ENCODE measurements around the gene PTPRR.

PTPRR gene

GRCh38 chr12:70795608-70796007 is 124.9 kb downstream of the PTPRR start:
- Histone ChIP-seq H3K9me2 (replicated peaks; ENCODE audit: insufficient read depth, low read length) (no peaks in the 10 kb centered on the region), H2AFZ (ENCODE audit: low read depth, low read length, severe bottlenecking) (no peak overlapping the region), H3K9ac (ENCODE audit: low read length) (no peak overlapping the region), H4K20me1 (ENCODE audit: low read depth, low read length) (no peaks in the 10 kb centered on the region), H3K9me3 (ENCODE audit: insufficient read depth, low read length) (no peaks in the 10 kb centered on the region), H3K27ac (ENCODE audit: low read depth, low read length) (no peak overlapping the region), H3K4me3 (ENCODE audit: insufficient read depth, low read length, poor library complexity, severe bottlenecking) (no peak overlapping the region), H3K27me3 (ENCODE audit: low read length) (no peaks in the 10 kb centered on the region), H3K36me3 (ENCODE audit: low read length) (no peaks in the 10 kb centered on the region), H3K79me2 (ENCODE audit: insufficient read depth, low read length) (no peaks in the 10 kb centered on the region), H3K4me2 (ENCODE audit: low read depth, low read length, poor library complexity, severe bottlenecking) (no peak overlapping the region), H3F3A (ENCODE audit: insufficient read depth) (no peaks in the 10 kb centered on the region)
- TF ChIP-seq EZH2phosphoT487 (conservative IDR thresholded peaks at IDR 0.05; ENCODE audit: low read length) (no peak), CTCF (IDR thresholded peaks at IDR 0.05; ENCODE audit: insufficient read depth, low read length, poor library complexity, severe bottlenecking) (no peak)

GRCh38 chr12:70794131-70794530 is 126.4 kb downstream of the PTPRR start:
- H3K4me3 ChIP-seq (ENCODE audit: insufficient read depth, low read length, poor library complexity, severe bottlenecking): no peak overlapping the region
- no peaks in the 10 kb centered on the region for H3K9me3 ChIP-seq (ENCODE audit: insufficient read depth, low read length)
- no peaks in the 10 kb centered on the region for H3K36me3 ChIP-seq (ENCODE audit: low read length)
- no peaks in the 10 kb centered on the region for H4K20me1 ChIP-seq (ENCODE audit: low read depth, low read length)
- H3K9ac ChIP-seq (ENCODE audit: low read length): no peak overlapping the region
- H3K9me2 ChIP-seq (replicated peaks; ENCODE audit: insufficient read depth, low read length): no peaks in the 10 kb centered on the region
- no peaks in the 10 kb centered on the region for H3F3A ChIP-seq (ENCODE audit: insufficient read depth)
- H3K27ac ChIP-seq (ENCODE audit: low read depth, low read length): no peak overlapping the region
- H2AFZ ChIP-seq (ENCODE audit: low read depth, low read length, severe bottlenecking): no peak overlapping the region
- H3K27me3 ChIP-seq (ENCODE audit: low read length): no peaks in the 10 kb centered on the region
- no peak for TF ChIP-seq EZH2phosphoT487 (conservative IDR thresholded peaks at IDR 0.05; ENCODE audit: low read length)
- TF ChIP-seq CTCF (IDR thresholded peaks at IDR 0.05; ENCODE audit: insufficient read depth, low read length, poor library complexity, severe bottlenecking): no peak
- no peaks in the 10 kb centered on the region for H3K79me2 ChIP-seq (ENCODE audit: insufficient read depth, low read length)
- H3K4me2 ChIP-seq (ENCODE audit: low read depth, low read length, poor library complexity, severe bottlenecking): no peak overlapping the region

- H2AFZ ChIP-seq (ENCODE audit: low read depth, low read length, severe bottlenecking): no peak overlapping the region
- no peak overlapping the region for H3K4me3 ChIP-seq (ENCODE audit: insufficient read depth, low read length, poor library complexity, severe bottlenecking)
- H3K9ac ChIP-seq (ENCODE audit: low read length): no peak overlapping the region
- no peaks in the 10 kb centered on the region for H4K20me1 ChIP-seq (ENCODE audit: low read depth, low read length)
- no peaks in the 10 kb centered on the region for H3K36me3 ChIP-seq (ENCODE audit: low read length)
- no peak for TF ChIP-seq EZH2phosphoT487 (conservative IDR thresholded peaks at IDR 0.05; ENCODE audit: low read length)
- no peak for TF ChIP-seq CTCF (IDR thresholded peaks at IDR 0.05; ENCODE audit: insufficient read depth, low read length, poor library complexity, severe bottlenecking)
- H3K27ac ChIP-seq (ENCODE audit: low read depth, low read length): no peak overlapping the region
- no peaks in the 10 kb centered on the region for H3F3A ChIP-seq (ENCODE audit: insufficient read depth)
- no peaks in the 10 kb centered on the region for H3K9me3 ChIP-seq (ENCODE audit: insufficient read depth, low read length)
- no peaks in the 10 kb centered on the region for H3K79me2 ChIP-seq (ENCODE audit: insufficient read depth, low read length)
- no peak overlapping the region for H3K4me2 ChIP-seq (ENCODE audit: low read depth, low read length, poor library complexity, severe bottlenecking)
- H3K9me2 ChIP-seq (replicated peaks; ENCODE audit: insufficient read depth, low read length): no peaks in the 10 kb centered on the region
- no peaks in the 10 kb centered on the region for H3K27me3 ChIP-seq (ENCODE audit: low read length)
Measured at GRCh38 chr12:70788774-70789173, 131.8 kb downstream of the PTPRR start.

Measured in SU-DHL-6 (cell line).